GM12892 (cell line): ENCODE measurements around the gene WWOX.

Experiments used
- DNase-seq: peaks from one replicate; pipeline ENCODE4 v3.0.0; 2011; ENCODE audit not compliant: insufficient read length
- FAIRE-seq: peaks from 2 replicates; lab custom pipeline; 2011; peaks lifted over from hg19 to GRCh38; lab: Jason Lieb, UNC
- POLR2A ChIP-seq: IDR thresholded peaks from 2 replicates; pipeline ENCODE4 v1.6.1; 2011; ENCODE audit warnings: low read depth, low read length, control low read depth
- POLR2AphosphoS5 ChIP-seq: IDR thresholded peaks from 2 replicates; pipeline ENCODE4 v1.6.1; 2011; ENCODE audit warnings: low read depth, low read length, control low read depth
- TAF1 ChIP-seq: IDR thresholded peaks from 2 replicates; pipeline ENCODE4 v1.6.1; 2011; ENCODE audit warnings: low read depth, mild to moderate bottlenecking, control low read depth, low read length, borderline replicate concordance

WWOX gene

DNA sequence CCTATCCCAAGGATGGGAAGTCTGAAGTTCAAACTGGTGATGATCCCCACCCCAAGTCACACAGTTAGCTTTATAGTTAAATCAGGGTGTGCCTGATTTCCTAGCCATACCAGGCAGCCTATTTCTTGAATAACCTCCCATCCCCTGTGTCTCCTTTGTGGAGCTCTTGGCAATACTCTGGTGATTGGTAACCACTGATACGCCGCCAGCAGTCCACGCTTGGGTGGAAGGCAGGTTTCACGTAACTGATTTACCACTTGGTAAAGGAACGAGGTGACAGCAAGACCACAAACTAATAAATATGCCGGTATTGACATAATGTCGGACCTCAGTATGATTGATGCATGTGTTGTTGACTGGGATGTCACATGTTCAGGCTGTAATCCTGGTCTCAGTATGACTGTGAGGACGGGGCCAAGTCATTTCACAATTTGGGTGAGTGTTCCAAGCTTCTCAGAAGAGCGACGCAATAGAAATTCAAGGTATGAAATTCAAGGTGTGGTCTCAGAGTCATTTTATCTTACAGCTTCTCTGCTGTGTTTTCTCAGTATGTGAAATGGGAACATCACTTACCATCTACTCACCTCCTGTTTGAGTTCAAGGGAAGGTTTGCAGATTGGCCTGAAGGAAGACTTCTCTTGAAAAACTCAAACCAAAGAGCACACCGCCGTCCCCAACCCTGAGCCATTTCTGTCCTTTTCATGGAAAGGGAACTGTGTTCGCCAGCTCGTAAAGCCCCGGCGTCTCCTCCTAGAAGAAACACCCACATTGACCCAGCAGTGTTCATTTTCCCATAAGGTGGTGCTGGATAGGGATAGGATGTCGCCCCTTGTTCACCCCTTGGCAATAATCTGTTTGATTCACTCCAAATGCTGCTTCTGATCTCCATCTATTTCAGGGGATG is 678.9 kb downstream of the WWOX start:
- no peak for FAIRE-seq
- DNase-seq: no peak
- TF ChIP-seq POLR2AphosphoS5 (no peak), POLR2A (no peak), TAF1 (no peak)

DNA sequence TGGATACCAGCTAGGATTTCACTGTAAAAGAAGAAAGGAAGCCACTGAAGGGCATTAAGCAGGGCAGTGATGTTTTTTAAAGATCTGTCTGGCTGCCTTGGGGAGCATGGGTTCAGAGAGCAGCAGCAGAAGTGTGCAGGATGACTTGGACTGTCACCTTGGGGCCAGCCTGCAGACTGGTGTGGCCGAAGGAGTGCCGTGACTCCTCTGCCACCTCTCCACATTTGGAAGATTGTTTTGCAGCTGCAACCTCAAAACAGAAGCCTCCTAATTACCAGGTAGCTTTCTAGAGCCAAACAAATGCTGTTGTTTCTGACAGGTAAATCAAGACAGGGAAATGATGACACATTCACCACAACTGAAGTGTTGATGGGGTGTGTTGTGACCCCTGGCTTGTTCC is 681.4 kb downstream of the WWOX start:
- TF ChIP-seq TAF1: no peak
- TF ChIP-seq POLR2A: no peak
- no peak for TF ChIP-seq POLR2AphosphoS5
- DNase-seq (no peak), FAIRE-seq (no peak)

DNA sequence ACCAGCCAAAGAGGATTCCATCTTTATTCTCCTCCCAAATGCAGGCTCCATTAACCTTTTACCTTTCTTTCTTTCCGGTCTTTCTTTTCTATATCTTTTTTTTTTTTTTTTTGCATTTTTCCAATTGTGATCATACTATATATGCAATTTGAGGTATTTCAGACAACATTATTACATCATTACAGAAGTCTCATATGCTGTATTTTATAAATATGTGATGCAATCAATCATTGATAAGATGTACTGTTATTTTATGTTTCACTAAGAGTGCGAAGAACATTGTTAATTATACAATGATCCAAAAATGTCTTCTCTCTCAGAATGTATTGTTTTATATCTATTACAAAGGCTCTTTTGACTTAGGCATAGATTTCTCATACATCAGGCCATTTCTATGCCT is 683.1 kb downstream of the WWOX start:
- FAIRE-seq: no peak
- TF ChIP-seq POLR2AphosphoS5 (no peak), TAF1 (no peak), POLR2A (no peak)
- no peak for DNase-seq

DNA sequence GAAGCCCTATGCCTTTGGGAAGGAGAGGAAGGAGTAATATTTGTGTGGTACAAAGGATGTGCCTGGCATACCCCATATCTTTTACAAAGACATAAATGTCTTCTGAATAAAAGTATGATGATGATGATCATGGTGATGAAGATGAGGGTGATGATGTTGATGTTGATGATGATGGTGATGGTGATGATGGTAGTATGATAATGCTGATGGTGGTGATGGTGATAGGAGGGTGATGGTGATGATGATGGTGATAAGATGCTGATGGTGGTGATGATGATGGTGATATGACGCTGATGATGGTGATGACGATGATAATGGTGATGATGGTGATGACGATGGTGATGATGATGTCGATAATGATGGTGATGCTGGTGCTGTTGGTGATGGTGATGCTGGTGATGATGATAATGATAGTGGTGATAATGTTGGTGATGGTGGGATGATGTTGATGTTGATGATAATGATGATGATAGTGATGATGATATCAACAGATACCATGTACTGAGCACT is 684.2 kb downstream of the WWOX start:
- no peak for FAIRE-seq
- TF ChIP-seq POLR2AphosphoS5: no peak
- TF ChIP-seq POLR2A: no peak
- no peak for TF ChIP-seq TAF1

DNA sequence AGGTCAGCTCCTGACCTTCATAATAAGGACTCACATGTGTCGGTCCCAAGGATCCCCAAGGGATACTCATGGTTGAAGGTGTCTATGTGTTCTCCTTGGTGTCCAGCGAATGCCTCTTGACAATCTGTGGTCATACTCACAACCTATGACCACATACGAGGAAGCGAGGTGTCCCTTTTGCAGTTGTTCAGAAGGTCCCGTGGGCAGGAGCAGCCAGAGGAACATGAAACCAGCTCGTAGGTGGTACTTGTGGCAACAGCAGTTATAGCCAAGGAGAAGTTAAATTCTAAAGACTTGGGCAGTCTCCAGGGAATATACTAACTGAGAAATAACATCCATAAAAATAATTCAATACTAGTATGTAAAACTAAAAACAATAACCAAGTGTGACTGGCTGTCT is 685.3 kb downstream of the WWOX start:
- FAIRE-seq (no peak), DNase-seq (no peak)
- TF ChIP-seq POLR2AphosphoS5: no peak

More for the DNA sequence above, 684.2 kb downstream of the WWOX start:
- no peak for DNase-seq

DNA sequence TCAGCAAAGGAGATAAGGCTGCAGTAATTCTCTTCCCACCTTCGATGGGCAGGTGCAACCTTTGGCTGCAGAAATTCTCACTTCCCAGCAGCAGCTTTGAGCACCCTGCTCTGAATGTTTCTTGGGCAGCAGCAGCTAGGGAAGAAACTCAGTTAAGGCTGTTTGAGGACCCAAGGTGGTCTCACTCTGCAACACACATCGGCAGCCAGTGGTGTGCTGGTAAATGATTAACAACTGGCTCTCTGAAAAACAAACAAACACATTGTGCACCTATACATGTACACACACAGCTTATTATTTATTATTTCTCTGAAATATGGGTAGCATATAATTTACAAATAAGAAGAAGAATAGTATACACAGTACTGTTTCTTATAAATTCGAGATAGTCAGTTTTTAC is 685.8 kb downstream of the WWOX start:
- TF ChIP-seq POLR2A (no peak), TAF1 (no peak), POLR2AphosphoS5 (no peak)
- DNase-seq (no peak), FAIRE-seq (no peak)

DNA sequence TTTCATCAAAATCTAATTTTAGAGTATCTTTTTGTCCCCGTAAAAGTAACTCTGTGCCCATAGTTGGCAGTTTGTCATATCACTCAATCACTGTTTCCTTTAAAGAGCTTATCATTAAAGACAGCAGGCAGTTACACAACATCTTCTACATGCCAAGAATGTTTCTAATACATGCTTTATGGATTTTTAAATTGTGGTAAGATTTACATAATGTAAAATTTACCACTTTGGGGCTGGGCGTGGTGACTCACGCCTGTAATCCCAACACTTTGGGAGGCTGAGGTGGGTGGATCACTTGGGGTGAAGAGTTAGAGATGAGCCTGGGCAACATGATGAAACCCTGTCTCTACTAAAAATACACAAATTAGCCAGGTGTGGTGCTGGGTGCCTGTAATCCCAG is 687.2 kb downstream of the WWOX start:
- DNase-seq (no peak), FAIRE-seq (no peak)
- no peak for TF ChIP-seq POLR2AphosphoS5
- TF ChIP-seq POLR2A: no peak
- no peak for TF ChIP-seq TAF1

DNA sequence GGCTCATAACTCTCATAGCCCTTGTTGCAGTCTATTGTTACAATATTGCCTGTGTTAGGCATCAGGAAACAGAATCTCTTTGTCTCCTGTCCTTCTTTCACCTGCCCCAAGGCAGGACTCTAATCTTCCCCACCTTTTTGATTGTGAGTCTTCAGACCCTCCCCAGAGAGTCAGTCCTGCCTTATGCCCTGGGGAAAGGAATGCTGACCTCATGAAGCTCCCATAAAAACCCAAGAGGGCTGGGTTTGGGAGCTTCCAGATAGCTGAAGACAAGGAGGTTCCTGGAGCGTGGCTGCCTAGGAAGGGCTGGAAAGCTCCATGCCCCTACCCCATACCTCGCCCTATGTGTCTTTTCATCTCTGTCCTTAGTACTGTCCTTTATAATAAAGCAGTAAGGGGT is 688.8 kb downstream of the WWOX start:
- FAIRE-seq: no peak
- TF ChIP-seq POLR2AphosphoS5 (no peak), POLR2A (no peak), TAF1 (no peak)
- DNase-seq: no peak

DNA sequence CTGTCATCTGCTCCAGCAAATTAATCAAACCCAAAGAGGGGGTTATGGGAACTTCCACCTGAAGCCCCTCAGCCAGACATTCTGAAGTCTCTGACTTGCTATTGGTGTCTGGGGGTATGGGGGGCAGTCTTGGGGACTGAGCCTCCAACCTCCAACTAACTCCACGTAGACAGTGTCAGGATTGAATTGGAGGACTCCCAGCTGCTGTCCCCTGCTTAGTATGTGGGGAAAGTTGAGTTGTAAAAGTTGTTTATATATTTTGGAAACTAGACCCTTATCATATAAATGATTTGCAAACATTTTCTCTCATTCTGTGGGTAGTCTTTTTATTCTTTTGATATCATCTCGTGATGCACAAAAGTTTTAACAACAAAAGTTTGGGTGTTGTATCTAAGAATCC is 689.2 kb downstream of the WWOX start:
- FAIRE-seq (no peak), DNase-seq (no peak)
- TF ChIP-seq POLR2AphosphoS5 (no peak), TAF1 (no peak), POLR2A (no peak)

DNA sequence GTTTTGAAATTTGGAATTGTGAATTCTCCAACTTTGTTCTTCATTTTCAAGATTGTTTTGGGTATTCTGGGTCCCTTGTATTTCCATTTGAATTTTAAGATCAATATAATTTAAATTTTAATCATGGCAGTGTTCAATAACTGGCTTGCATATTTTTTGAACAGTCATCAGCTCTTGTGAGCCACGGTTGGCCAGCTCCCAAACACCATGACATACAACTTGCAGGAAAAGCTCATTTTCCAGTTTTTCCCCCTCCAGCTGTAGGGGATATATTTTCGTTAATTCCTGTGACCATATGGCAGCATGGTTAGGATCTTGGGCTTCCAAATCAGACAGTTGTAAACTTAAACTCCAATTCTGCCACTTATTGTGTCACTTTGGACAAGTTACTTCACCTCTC is 690.1 kb downstream of the WWOX start:
- DNase-seq (no peak), FAIRE-seq (no peak)
- TF ChIP-seq POLR2A (no peak), POLR2AphosphoS5 (no peak), TAF1 (no peak)

DNA sequence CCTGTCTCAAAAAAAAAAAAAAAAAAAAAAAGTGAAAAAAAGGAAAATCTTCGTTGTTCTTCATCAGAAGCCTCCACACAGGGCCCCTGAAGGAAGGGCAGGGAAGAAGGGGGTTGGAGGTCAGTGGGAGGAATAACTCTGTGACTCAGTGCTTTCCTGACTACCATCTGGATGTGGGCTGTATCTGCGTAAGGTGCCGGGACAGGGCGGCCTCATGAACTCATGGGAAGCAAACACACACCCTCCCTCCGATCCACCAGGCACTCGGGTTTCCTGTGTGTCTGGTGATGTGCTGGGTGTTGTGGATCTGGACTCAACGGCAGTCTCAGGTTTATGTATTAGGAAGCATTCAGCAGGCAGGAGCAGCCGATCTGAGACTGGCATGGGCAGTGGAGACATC is 691.6 kb downstream of the WWOX start:
- no peak for DNase-seq
- no peak for FAIRE-seq
- TF ChIP-seq POLR2AphosphoS5 (no peak), TAF1 (no peak), POLR2A (no peak)

DNA sequence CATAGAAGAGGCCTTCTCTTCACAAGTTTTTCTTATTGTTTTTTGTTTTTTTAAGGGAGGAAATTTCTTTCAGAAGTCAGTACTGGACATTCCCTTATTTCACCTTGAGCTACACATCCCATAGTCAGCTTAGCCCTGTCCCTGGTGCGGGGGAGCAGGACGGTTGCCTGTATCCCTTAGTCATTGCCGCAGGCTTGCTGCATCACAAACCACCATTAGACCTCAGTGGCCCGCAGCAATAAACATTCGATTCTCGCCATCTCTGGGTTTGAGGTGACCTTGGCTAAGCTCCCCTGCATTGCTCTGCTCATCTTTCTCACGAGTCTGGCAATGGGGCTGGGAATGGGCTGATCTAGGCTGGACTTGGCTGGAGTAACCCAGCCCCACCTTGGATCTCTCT is 692.5 kb downstream of the WWOX start:
- FAIRE-seq (no peak), DNase-seq (no peak)
- no peak for TF ChIP-seq POLR2A
- no peak for TF ChIP-seq TAF1
- no peak for TF ChIP-seq POLR2AphosphoS5

DNA sequence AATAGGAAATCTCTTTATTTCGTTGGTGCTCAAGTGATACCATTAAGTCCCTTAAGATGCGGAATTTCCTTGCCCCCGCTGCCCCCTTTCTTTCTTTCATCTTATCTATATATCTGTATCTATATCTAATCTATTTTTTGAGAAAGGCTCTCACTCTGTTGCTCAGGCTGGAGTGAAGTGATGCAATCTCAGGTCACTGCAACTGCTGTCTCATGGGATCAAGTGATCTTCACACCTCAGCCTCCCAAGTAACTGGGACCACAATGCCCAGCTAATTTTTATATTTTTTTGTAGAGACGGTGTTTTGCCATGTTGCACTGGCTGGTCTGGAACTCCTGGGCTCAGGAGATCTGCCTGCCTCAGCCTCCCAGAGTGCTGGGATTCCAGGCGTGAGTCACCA is 693.5 kb downstream of the WWOX start:
- FAIRE-seq: no peak
- no peak for DNase-seq
- TF ChIP-seq POLR2AphosphoS5 (no peak), POLR2A (no peak), TAF1 (no peak)
